Measurements from ENCODE around the gene DTX3.
"Not testable (repeated sequence)": the region's sequence is repeated elsewhere in the genome, so short reads cannot be mapped to it uniquely, and the experiment has no call there.

DTX3 gene, protein sequence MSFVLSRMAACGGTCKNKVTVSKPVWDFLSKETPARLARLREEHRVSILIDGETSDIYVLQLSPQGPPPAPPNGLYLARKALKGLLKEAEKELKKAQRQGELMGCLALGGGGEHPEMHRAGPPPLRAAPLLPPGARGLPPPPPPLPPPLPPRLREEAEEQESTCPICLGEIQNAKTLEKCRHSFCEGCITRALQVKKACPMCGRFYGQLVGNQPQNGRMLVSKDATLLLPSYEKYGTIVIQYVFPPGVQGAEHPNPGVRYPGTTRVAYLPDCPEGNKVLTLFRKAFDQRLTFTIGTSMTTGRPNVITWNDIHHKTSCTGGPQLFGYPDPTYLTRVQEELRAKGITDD

GRCh38 chr12:57604454-57604991 is at the start of gene DTX3:
Gene DTX3 (plus strand): TSS chr12:57604824. CDS start chr12:57606518, 1,694 bp downstream.
- peak; percentile 83 for DNase-seq (ENCODE audit: low spot score)

GRCh38 chr12:57554897-57555296 is 49.7 kb upstream of the DTX3 start:
- no peak for DNase-seq (ENCODE audit: low spot score)

- no peak for DNase-seq (ENCODE audit: low spot score)
Measured at GRCh38 chr12:57558864-57559263, 45.8 kb upstream of the DTX3 start.

- DNase-seq (ENCODE audit: low spot score), result no peak
Measured at GRCh38 chr12:57560516-57560915, 44.1 kb upstream of the DTX3 start.

GRCh38 chr12:57561117-57561516 is 43.5 kb upstream of the DTX3 start:
- not testable (repeated sequence) for DNase-seq (ENCODE audit: low spot score)

DNA sequence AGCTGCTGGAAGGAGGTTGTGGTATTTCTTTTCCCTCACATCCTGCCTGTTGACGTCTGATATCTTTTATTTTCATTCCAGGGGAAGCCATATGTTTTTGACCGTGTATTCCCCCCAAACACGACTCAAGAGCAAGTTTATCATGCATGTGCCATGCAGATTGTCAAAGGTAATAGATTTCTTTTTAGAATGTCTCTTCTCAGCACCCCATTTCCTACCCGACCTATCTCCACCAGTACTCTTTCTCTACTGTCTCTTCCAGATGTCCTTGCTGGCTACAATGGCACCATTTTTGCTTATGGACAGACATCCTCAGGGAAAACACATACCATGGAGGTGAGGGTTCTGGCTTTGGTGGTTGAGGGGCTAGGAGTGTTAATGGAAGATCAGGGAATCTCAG is 41.3 kb upstream of the DTX3 start:
- DNase-seq (ENCODE audit: low spot score), result no peak

DNA sequence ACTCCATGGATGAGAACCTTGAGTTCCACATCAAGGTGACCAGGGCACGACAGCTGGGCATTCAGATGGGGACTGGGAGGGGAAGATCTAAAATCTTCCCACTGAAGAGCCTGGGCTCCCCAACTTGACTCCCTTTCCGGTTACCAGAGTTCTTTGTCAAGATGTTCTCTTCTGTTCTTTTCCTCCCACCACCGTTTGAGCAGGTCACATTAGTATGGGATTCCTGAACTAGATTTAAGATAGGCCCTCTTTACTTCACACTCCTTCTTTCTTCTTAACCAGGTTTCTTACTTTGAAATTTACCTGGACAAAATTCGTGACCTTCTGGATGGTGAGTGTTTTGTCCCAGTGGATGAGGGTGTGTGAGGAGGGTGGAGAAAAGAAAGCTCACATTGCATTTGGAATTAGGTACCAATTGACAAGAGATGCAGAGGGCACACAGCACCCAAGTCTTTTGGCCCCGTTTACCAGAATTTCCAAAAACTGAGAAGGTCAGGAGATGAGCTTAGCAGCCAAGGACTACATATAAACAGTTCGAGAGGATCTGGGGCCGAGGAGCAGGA is 40.4 kb upstream of the DTX3 start:
- no peak for DNase-seq (ENCODE audit: low spot score)

GRCh38 chr12:57568838-57569237 is 35.8 kb upstream of the DTX3 start:
- no peak for DNase-seq (ENCODE audit: low spot score)

- DNase-seq (ENCODE audit: low spot score), result no peak
Measured at GRCh38 chr12:57569858-57570257, 34.8 kb upstream of the DTX3 start.

GRCh38 chr12:57570438-57570837 is 34.2 kb upstream of the DTX3 start:
- not testable (repeated sequence) for DNase-seq (ENCODE audit: low spot score)

- no peak for DNase-seq (ENCODE audit: low spot score)
Measured at GRCh38 chr12:57571926-57572762, 32.5 kb upstream of the DTX3 start.

GRCh38 chr12:57574795-57575194 is 29.8 kb upstream of the DTX3 start:
- no peak for DNase-seq (ENCODE audit: low spot score)

DNA sequence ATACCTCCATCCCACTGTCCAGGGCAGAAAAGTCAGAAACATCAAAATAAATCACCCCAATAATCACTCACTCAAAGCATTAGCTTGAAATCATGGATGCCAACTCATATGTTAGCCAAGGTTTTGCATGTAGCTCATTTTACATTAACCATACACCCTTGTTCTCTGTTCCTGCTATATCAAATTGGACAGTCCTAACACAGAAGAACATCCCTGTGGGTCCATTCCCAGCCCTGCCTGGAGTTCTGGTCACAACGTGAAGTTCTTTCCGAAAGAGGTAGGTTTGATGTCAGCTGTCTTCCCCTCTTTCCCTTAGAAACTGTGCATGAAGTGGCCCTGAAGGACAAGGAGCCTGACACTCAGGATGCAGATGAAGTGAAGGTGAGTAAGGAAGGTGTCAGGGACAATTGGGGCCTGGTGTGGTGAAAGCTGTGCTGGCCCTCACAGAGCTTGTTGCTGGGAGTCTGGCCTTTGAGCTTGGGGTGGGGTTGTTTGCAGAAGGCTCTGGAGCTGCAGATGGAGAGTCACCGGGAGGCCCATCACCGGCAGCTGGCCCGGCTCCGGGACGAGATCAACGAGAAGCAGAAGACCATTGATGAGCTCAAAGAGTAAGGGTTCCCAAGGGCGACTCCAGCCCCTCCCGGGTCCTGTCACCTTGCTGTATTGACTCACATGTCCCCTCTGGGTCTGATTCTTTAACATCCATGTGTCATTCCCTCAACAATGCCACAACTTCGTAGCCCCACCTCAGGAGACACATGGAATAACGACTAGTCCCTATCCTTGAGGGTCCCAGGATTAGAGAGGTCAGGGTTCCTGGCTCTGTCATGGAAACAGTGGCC is 28.6 kb upstream of the DTX3 start:
- DNase-seq (ENCODE audit: low spot score), result no peak

DNA sequence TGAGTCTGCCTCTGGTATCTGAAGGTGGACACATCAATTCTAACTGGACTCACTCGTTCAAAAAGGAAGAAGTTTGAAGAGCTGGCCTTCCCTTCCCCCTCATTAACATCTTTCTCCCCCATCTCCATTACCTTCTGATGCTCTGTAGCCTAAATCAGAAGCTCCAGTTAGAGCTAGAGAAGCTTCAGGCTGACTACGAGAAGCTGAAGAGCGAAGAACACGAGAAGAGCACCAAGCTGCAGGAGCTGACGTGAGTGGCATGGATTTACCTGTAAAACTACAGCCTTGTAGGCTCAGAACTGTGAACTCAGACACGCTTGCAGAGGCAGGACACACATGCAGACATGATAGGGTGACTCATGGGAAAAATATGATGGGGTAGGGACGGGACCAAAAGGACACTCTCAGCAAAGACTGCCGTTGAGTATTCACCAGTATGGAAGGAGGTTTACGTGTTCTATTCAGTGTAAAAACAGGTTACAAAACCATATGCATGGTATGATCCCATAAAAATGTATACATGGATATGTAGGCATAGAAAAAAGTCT is 27.9 kb upstream of the DTX3 start:
- no peak for DNase-seq (ENCODE audit: low spot score)

GRCh38 chr12:57577981-57578758 is 26.5 kb upstream of the DTX3 start:
- no peak for DNase-seq (ENCODE audit: low spot score)

DNA sequence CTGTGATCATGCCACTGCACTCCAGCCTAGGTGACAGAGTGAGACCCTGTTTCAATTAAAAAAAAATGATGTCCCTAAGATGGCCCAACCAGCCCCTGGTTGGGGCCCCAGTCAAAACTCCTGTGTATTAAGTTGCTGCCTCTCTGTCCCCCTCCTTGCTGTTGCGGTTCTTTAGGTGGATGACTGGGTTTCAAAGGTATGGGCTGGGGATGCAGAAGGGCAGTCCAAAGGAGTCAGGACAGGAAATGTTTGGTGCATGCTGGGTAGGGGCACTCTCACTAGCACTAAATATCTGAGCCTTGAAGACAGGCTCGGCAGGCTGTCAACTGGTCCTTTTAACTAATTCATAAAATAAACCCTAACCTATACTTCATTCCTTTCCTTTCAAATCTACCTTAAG is 25.6 kb upstream of the DTX3 start:
- no peak for DNase-seq (ENCODE audit: low spot score)

DNA sequence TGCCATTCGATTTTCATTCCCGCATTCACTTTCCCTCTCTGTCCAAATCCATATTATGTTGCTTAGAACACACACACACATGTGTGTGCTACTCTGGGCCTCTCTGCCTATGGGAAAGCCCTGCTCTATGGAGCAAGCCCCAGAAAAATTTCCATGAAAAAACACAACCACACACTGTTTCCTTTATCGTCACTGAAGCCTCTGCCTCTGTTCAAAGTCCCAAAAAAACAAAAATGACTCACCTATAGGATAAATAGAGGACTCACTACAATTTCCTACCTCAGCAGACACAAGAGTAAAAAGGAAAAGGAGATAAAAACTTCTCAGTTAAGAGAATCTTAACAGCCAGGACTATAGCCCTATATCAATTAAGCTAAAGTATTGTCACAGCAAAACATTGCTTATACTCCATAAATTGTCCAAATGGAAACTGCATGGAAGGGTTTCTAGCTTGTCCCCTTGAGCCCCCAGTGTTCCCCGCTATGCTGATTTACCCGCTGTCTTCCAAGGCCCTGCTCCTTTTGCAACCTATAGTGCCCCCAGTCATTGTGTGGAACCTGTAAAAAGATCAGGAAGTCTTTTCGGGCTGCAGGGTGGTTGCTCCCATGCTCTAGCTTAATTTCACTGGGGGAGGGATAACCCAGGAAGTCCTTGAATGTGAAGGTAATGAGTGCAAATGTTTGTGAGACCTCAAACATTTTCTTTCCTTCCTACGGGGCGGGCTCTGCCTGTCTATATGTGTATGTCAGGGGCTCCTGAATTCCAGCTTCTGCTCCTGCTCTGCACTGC is 24.8 kb upstream of the DTX3 start:
- no peak for DNase-seq (ENCODE audit: low spot score)

GRCh38 chr12:57580466-57580795 is 24.2 kb upstream of the DTX3 start:
- DNase-seq (ENCODE audit: low spot score), result no peak

GRCh38 chr12:57581802-57582201 is 22.8 kb upstream of the DTX3 start:
- no peak for DNase-seq (ENCODE audit: low spot score)

- DNase-seq (ENCODE audit: low spot score), result no peak
Measured at GRCh38 chr12:57582440-57582839, 22.2 kb upstream of the DTX3 start.

Measured in Ammon's horn (tissue), 1 donor.